Measurements from ENCODE around the gene PRM3.

The PRM3 gene

GRCh38 chr16:11242658-11243057 is 30.8 kb downstream of the PRM3 start:
- DNase-seq (ENCODE audit: low read depth): no peak

DNA sequence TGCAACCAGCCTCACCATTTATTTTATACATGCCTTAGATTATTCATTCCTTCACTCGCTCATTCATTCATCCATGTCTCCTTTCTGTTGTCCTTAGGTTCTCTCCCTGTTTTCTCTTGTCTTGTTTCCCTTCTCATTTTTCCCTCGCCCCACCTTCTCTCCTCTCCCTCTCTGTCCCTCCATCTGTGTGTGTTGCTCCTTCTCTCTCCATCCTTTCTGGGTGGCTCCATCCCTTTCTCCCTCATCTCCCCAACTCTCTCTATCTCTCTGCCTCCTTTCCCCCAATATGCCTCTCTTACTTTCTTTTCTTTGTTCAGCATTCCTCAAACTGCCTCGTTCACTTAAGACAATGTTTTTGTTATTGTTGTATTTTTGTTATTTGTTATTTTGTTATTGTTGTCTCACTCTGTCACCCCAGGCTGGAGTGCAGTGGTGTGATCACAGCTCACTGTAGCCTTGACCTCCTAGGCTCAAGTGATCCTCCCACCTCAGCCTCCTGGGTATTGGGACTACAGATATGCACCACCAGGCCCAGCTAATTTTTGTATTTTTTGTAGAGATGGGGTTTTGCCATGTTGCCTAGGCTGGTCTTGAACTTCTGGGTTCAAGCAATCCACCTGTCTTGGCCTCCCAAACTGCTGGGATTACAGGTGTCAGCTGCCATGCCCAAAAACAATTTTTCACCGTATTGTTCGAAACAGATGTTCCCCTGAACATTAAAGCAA is 31.8 kb downstream of the PRM3 start:
- DNase-seq (ENCODE audit: low read depth): no peak

DNA sequence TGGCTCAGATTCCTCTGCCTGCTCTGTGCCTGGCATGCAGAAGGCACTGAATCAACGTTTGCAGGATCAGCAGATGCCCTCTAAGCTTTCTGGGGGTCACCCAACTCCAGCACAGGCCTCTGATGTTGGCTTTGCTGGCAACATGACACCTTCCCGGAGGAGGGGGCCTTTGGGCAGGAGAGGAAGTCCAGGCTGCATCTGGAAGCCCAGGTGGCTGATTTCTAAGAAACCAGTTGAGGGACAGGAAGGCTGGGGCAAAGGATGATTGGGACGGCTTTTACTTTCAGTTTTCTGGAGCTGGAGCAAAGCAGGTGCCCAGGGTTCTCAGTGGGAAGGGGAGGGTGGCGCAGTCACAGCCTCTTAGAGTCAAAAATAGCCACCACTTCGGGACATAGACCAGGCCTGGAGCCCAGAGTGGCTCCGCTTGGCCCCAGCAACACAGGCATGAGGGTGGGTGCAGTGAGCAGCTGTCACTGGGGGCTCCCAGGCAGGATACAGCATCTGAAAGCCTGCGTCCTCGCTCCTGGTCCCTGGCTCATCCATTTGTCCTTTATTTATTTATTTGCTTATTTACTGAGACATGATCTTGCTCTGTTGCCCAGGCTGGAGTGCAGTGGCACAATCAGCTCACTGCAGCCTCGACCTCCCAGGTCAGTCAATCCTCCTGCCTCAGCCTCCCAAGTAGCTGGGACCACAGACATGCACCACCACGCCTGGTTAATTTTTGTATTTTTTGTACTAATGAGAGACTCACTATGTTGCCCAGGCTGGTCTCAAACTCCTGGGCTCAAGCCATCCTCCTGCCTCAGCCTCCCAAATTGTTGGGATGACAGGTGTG is 32.6 kb downstream of the PRM3 start:
- DNase-seq (ENCODE audit: low read depth): no peak

DNA sequence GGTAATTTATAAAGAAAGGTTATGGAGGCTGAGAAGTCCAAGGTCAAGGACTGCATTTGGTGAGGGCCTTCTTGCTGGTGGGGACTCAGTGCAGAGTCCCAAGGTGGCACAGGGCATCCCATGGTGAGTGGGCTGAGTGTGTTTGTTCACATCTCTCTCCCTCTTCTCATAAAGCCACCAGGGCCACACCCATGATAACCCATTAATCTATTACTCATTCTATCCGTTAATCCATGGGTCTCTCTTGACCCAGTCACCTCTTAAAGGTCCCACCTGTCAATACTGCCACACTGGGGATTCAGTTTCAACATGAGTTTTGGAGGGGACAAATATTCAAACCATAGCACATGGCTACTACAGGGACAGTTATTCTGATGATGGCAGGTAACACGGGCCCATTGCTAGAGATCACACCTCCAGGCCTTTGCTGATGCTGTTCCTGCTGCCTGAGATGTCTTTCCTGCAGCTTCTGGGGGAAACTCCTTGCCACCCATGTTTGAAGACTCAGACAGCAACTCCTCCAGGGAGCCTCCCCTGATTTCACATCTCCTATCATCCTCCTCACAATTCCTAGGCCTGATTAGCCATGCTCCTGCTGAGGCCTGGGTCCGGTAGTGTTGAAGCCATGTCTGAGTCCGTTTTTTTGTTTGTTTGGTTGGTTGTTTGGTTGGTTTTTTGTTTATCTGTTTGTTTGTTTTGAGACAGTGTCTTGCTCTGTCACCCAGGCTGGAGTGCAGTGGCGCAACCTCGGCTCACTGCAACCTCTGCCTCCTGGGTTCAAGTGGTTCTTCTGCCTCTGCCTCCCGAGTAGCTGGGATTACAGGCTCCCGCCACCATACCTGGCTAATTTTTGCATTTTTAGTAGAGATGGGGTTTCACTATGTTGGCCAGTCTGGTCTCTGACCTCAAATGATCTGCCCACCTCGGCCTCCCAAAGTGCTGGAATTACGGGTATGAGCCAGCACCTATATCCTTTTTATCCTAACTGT is 33.5 kb downstream of the PRM3 start:
- DNase-seq (ENCODE audit: low read depth): no peak

DNA sequence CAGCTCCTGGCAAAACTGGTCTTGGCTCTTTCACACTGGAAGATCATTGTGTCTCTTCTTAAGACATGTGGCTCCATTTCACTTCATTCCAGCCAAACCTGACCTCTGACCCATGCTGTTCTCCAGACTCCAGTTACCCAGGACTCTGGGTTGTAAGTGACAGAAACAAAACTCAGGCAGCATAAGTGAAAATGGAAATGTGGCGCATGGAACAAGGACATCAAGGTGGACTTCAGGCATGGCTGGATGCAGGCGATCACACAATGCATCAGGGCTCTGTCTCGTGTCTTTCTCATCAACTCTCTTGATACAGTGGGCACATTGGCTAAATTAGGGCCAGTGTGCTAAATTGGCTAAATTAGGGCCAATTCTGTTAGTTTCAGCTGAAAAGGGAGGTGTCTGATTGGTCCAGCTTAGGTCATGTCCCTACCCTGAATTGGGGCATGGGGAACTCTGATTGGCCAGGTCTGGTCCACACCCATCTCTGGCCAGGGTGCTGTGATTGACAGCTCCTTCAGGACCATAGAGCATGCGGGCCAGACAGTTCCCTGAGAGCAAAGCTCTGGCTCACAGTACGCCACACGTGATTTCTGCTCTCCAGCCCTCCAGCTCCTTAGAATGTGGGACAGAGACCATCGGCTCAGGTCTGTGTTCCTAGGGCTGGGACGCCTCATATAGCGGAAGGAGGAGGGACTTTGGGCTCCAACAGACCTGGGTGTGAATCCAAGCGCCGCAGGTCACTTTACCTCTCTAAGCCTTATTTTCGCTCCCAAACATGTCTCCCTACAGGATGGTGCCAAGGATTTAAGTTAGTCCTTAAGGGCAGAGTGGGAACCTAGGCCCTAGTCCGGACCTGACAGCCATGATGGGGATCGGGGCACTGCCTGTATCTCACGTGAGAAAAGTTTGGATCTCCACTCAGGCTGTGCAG is 34.9 kb downstream of the PRM3 start:
- DNase-seq (ENCODE audit: low read depth): no peak

GRCh38 chr16:11236461-11237254 is 36.8 kb downstream of the PRM3 start:
- no peak for DNase-seq (ENCODE audit: low read depth)

DNA sequence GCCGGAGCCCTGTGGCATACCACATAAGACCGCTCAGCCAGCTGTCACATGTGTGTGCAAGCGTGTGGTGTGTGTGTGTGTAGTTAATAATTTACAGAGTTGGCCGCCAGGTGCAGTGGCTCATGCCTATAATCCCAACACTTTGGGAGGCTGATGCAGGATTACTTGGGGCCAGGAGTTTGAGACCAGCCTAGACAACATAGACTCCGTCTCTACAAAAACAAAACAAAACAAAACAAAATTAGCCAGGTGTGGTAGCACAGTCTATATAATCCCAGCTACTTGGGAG is 37.8 kb downstream of the PRM3 start:
- no peak for DNase-seq (ENCODE audit: low read depth)

DNA sequence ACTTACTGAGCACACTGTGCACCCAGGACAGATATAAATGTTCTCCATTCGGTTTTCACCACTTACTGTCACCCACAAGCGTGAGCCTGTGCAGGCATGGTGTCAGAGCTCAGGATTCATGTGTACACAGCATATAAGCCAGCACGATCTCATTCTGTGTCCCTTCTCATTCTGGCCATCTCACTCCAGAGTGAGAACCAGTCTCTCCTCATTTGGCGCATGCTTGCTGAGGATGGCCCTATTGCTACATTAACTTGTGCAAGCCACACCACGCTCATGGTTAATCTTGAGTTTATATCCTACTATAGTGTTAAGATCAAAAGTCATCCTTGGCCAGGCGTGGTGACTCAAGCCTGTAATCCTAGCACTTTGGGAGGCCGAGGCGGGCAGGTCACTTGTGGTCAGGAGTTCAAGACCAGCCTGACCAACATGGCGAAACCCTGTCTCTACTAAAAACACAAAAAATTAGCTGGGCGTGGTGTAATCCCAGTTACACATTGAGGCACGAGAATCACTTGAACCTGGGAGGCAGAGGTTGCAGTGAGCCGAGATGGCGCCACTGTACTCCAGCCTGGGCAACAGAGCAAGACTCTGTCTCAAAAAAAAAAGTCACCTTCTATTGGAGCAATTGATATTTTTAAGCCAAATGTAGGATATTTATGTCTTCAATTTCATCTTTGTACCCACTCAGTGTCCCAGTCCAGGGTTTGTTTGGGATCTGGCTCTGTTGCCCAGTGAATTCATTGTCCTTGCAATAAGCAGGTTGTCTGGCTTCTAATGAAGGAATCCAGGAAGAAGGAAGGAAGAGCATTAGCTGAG is 38.3 kb downstream of the PRM3 start:
- DNase-seq (ENCODE audit: low read depth): no peak

DNA sequence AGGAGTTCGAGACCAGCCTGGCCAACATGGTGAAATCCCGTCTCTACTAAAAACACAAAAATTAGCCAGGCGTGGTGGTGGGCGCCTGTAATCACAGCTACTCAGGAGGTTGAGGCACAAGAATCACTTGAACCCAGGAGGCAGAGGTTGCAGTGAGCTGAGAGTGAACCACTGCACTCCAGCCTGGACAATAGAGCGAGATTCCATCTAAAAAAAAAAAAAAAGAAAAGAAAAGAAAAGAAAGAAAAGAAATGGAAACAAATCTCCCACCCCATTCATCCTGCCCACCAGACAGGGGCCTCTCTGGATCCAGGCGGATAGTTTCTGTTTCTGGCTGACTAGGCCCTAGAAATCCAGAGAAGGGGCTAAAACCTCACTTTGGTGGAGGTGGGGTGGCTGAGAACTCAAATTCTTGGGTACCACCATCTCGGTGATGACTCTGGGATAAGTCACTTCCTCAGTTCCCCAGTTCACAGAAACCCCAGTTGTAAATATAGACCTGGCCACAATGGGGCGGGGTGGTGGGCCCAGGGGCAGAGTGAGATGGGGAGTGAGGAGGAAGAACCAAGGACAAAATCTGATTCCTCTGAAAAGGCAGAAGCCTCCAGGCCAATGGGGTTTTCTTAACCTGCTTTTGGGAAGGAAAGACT is 39.6 kb downstream of the PRM3 start:
- no peak for DNase-seq (ENCODE audit: low read depth)

- DNase-seq (ENCODE audit: low read depth): no peak
Measured at GRCh38 chr16:11232852-11233726, 40.3 kb downstream of the PRM3 start.

GRCh38 chr16:11232302-11232851 is 41.1 kb downstream of the PRM3 start:
- no peak for DNase-seq (ENCODE audit: low read depth)

- no peak for DNase-seq (ENCODE audit: low read depth)
Measured at GRCh38 chr16:11231367-11231970, 42.0 kb downstream of the PRM3 start.

- DNase-seq (ENCODE audit: low read depth): no peak
Measured at GRCh38 chr16:11229906-11230305, 43.5 kb downstream of the PRM3 start.

DNA sequence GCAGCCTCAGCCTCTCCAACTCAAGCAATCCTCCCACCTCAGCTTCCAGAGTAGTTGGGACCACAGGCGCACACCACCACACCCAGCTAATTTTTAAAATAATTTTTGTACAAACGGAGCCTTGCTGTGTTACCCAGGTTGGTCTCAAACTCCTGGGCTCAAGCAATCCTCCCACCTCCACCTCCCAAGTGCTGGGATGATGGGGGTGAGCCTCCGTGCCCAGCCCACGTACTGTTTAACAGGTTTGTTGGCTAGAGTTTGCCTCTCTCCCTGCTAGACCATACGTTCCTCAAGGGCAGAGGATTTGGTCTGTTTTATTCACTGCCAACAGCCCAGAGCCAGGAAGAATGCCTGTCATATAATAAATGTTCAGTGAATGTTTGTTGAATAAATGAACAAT is 44.0 kb downstream of the PRM3 start:
- no peak for DNase-seq (ENCODE audit: low read depth)

GRCh38 chr16:11225677-11226549 is 47.5 kb downstream of the PRM3 start:
- DNase-seq (ENCODE audit: low read depth): no peak

- DNase-seq (ENCODE audit: low read depth): no peak
Measured at GRCh38 chr16:11224894-11225676, 48.3 kb downstream of the PRM3 start.

Measured in stromal cell of bone marrow (primary cell).